Endothelial cell (in vitro differentiated cells): ENCODE measurements around the gene LAG3. TPM values are rescaled to one million over a fixed set of nuclear protein-coding genes. Genes with fewer than 3 reads are reported as not detected.

ENCODE experiments used
- DNase-seq: peaks from one replicate; pipeline ENCODE4 v3.0.0; 2021; ENCODE audit warnings: low spot score
- H3K27ac Mint-ChIP-seq: one replicate; pipeline ENCODE4 v1.8.0; 2021; ENCODE audit warnings: mixed read lengths, inconsistent platforms; ENCODE audit not compliant: unreplicated experiment
- H3K27me3 Mint-ChIP-seq: one replicate; pipeline ENCODE4 v1.8.0; 2021; ENCODE audit warnings: mild to moderate bottlenecking, moderate library complexity, mixed read lengths, inconsistent platforms; ENCODE audit not compliant: unreplicated experiment
- H3K36me3 Mint-ChIP-seq: one replicate; pipeline ENCODE4 v1.8.0; 2021; ENCODE audit warnings: mild to moderate bottlenecking, low read depth, mixed read lengths, inconsistent platforms; ENCODE audit not compliant: unreplicated experiment
- H3K4me1 Mint-ChIP-seq: one replicate; pipeline ENCODE4 v1.8.0; 2021; ENCODE audit warnings: mild to moderate bottlenecking, mixed read lengths, inconsistent platforms; ENCODE audit not compliant: unreplicated experiment
- H3K4me3 Mint-ChIP-seq: one replicate; pipeline ENCODE4 v1.8.0; 2021; ENCODE audit warnings: mild to moderate bottlenecking, mixed read lengths, inconsistent platforms; ENCODE audit not compliant: unreplicated experiment
- H3K9me3 Mint-ChIP-seq: one replicate; pipeline ENCODE4 v1.8.0; 2021; ENCODE audit warnings: mixed read lengths, inconsistent platforms; ENCODE audit not compliant: unreplicated experiment
- total RNA-seq: library from RNA; stranded (reverse); fragmentation: NEBNext Ultra II Directional; extraction: Animal tissue kit (Norgen Biotek cat#: 25700); gene quantifications from one replicate; pipeline ENCODE4 v1.2.1, GENCODE V29; 2021; ENCODE audit not compliant: unreplicated experiment
- TF ChIP-seq, protein P1 (sequence below): fragments of 200-600 bp; sonication (generic); IDR thresholded peaks from one replicate; pipeline ENCODE4 v1.5.0; 2021; ENCODE audit warnings: antibody characterized with exemption; ENCODE audit not compliant: unreplicated experiment

Gene LAG3
- total RNA-seq, 1 donor from 2014 or later, result 7.6 TPM

DNA sequence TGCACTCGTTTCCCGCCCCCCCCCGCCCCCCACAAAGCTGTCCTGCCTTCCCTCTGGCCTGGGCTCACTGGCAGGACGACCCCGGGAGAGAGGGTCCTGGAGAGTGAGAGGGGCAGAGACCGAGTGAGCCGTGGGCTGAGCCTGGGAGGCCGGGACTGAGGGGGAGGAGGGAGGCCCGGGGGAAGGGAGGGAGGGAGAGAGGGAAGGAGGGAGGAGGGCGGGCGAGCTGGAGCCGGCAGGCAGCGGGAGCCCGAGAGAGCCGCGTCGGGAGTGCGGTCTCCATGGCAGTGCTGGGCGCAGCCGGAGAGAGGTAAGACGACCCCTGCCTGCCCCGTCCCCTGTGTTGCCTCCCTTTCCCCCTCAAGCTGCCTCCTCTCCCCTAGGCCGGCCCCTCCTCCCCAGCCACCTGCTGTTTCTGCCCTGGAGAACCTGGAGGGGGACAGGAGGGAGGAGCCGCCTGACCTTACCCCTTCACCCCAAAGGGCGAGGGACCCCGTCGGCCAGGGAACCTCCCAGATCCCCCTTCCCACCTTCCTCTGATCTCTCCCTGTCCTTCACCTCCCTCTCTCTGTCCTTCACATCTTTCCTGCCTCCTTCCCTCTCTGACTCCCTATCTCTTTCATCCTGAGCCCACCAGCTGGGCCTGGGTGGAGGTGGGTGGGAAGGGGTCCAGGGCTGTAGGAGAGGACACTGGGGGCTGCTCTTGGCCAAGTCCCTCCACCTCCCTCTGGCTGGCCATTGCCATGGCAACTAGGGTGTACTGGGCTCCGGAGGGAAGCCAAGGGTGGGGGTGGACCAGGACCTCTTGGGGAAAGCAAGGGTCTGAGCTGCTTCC, 49.5 kb downstream of the LAG3 start, which contains the start of gene GPR162:
GPR162 (plus strand) TSS at position 231 of the 835 bp plus-strand sequence. CDS start 2,078 bp downstream, outside the sequence.
- Mint-ChIP-seq H3K9me3 (no peaks in the 10 kb centered on the region), H3K36me3 (peaks cover 20% of the 10 kb centered on the region), H3K4me3 (peak within 1 kb of the TSS; percentile 92), H3K4me1 (peaks cover 57% of the 10 kb centered on the region), H3K27me3 (peaks cover 27% of the 10 kb centered on the region), H3K27ac (peak within 1 kb of the TSS; percentile 81)
- DNase-seq, result peak; percentile 45
- TF ChIP-seq, protein P1, sequence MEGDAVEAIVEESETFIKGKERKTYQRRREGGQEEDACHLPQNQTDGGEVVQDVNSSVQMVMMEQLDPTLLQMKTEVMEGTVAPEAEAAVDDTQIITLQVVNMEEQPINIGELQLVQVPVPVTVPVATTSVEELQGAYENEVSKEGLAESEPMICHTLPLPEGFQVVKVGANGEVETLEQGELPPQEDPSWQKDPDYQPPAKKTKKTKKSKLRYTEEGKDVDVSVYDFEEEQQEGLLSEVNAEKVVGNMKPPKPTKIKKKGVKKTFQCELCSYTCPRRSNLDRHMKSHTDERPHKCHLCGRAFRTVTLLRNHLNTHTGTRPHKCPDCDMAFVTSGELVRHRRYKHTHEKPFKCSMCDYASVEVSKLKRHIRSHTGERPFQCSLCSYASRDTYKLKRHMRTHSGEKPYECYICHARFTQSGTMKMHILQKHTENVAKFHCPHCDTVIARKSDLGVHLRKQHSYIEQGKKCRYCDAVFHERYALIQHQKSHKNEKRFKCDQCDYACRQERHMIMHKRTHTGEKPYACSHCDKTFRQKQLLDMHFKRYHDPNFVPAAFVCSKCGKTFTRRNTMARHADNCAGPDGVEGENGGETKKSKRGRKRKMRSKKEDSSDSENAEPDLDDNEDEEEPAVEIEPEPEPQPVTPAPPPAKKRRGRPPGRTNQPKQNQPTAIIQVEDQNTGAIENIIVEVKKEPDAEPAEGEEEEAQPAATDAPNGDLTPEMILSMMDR, result no peak

DNA sequence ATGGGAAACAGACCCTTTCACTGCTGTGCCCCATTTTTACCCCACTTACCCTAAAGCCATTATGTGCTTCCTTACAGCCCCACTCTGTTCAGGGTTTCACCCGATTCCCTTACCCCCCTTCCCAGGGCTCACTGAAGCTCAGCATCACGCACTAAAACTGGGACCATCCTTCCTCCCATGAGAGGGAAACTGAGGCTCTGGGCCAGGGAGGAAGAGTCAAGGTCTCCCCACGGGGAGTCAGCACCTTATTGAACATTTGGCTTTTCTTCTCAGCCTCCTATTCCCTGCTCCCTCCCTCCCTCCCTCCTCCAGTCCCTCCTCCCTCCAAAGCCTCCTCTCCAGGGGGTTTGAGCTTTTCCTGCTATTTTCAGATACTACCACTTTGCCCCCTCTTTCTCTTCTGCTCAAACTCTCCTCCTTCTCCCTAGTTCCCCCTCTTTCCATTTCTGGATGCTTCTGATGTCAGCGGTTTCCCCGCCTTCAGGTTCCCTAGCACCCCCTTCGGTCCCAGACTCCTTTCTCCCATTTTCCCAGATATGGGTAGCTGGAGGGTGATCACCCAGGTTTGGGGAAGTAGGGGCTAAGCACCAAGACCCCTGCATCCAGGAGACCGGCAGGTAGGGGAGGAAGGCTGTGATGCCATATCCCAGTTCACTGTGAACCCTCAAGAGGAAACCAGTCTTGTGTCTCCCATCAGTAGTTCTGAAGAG, 50.3 kb downstream of the LAG3 start:
- peaks cover 26% of the 10 kb centered on the region for H3K27me3 Mint-ChIP-seq
- peaks cover 18% of the 10 kb centered on the region for H3K36me3 Mint-ChIP-seq

DNA sequence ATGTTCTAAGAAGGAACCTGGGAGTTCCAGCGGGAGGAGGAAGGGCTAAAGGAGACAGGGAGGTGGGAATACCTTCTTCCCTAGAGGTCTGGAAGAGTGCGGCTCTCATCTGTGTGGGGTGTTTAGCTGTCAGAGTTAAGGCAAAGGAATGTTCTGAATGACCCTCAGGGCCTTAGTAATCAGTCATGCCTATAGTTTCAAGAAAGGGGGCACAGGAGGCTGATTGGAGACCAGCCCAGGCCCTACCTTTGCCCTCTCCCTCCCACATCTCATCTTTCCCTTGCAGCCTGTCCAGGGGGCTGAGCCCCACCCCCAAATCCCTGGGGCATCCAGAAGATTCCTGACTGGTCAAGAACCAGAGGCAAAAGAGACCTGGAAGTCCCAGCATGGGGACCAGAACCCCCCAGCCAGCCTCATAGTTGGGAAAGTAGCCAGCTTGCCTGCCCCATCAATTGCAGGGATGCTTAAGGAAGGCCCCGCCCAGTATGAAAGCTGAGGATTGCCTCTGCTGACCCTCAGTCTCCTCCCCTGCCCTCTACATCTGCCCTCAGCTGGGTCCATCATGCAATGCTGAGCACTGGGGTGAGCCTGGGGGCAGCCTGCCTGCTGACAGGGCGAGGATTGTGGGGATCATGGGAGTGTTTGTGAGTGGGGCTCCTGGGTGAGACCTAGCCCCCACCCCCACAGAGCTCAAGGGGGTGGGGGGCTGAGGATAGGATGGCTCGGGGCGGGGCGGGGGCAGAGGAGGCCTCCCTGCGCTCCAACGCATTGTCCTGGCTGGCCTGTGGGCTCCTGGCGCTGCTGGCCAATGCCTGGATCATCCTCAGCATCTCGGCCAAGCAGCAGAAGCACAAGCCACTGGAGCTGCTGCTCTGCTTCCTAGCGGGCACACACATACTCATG, 51.1 kb downstream of the LAG3 start:
- Mint-ChIP-seq H3K27me3 (peaks cover 24% of the 10 kb centered on the region), H3K9me3 (no peaks in the 10 kb centered on the region), H3K36me3 (peaks cover 13% of the 10 kb centered on the region), H3K4me3 (peak overlapping the region; percentile 92), H3K27ac (peak overlapping the region; percentile 5), H3K4me1 (peaks cover 54% of the 10 kb centered on the region)
- TF ChIP-seq, protein P1, result no peak
- DNase-seq, result no peak

More for the DNA sequence above, 50.3 kb downstream of the LAG3 start:
- TF ChIP-seq, protein P1, result no peak
- no peak for DNase-seq
- no peaks in the 10 kb centered on the region for H3K9me3 Mint-ChIP-seq
- H3K4me1 Mint-ChIP-seq, result peaks cover 58% of the 10 kb centered on the region
- peak overlapping the region; percentile 5 for H3K27ac Mint-ChIP-seq
- peak overlapping the region; percentile 92 for H3K4me3 Mint-ChIP-seq

DNA sequence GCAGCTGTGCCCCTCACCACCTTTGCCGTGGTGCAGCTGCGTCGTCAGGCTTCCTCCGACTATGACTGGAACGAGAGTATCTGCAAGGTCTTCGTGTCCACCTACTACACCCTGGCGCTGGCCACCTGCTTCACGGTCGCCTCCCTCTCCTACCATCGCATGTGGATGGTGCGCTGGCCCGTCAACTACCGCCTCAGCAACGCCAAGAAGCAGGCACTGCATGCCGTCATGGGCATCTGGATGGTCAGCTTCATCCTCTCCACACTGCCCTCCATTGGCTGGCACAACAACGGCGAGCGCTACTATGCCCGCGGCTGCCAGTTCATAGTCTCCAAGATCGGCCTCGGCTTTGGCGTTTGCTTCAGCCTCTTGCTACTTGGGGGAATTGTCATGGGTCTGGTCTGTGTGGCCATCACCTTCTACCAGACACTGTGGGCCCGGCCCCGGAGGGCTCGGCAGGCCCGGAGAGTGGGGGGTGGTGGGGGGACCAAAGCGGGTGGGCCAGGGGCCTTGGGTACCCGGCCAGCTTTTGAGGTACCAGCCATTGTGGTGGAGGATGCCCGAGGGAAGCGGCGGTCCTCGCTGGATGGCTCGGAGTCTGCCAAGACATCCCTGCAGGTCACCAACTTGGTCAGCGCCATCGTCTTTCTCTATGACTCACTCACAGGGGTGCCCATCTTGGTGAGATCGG, 51.9 kb downstream of the LAG3 start:
- no peak for DNase-seq
- H3K4me1 Mint-ChIP-seq, result peaks cover 51% of the 10 kb centered on the region
- TF ChIP-seq, protein P1, result no peak
- H3K27me3 Mint-ChIP-seq, result peaks cover 27% of the 10 kb centered on the region
- peak overlapping the region; percentile 70 for H3K4me3 Mint-ChIP-seq
- no peaks in the 10 kb centered on the region for H3K9me3 Mint-ChIP-seq
- peaks cover 13% of the 10 kb centered on the region for H3K36me3 Mint-ChIP-seq
- no peak overlapping the region for H3K27ac Mint-ChIP-seq
